H9 (cell line): ENCODE results near the gene SLC25A26. TPM values are rescaled to one million over a fixed set of nuclear protein-coding genes. Genes with fewer than 3 reads are reported as not detected.

Experiments
- DNase-seq: peaks from one replicate; pipeline ENCODE4 v3.0.0-alpha.2; 2017
- H2AFZ ChIP-seq: one replicate; pipeline ENCODE4 v1.6.1; 2013; ENCODE audit warnings: mild to moderate bottlenecking, low read length, control low read depth, moderate library complexity
- H2AK5ac ChIP-seq: 2 replicates; pipeline ENCODE4 v1.6.1; 2013; ENCODE audit warnings: low read length, control low read depth, mixed read lengths; ENCODE audit not compliant: insufficient read length
- H2BK120ac ChIP-seq: one replicate; pipeline ENCODE4 v1.6.1; 2013; ENCODE audit warnings: low read depth, mild to moderate bottlenecking, low read length, control low read depth, inconsistent platforms; ENCODE audit not compliant: poor library complexity, severe bottlenecking
- H2BK12ac ChIP-seq: 2 replicates; pipeline ENCODE4 v1.6.1; 2013; ENCODE audit warnings: low read length, control low read depth, mixed read lengths, low read depth; ENCODE audit not compliant: insufficient read length
- H2BK15ac ChIP-seq: 2 replicates; pipeline ENCODE4 v1.6.1; 2013; ENCODE audit warnings: low read depth, low read length, control low read depth
- H2BK20ac ChIP-seq: one replicate; pipeline ENCODE4 v1.6.1; 2013; ENCODE audit warnings: low read depth, mild to moderate bottlenecking, low read length, control low read depth, inconsistent platforms; ENCODE audit not compliant: poor library complexity, severe bottlenecking
- H2BK5ac ChIP-seq: 2 replicates; pipeline ENCODE4 v1.6.1; 2013; ENCODE audit warnings: low read length, control low read depth, mixed read lengths; ENCODE audit not compliant: insufficient read length
- H3K14ac ChIP-seq: 2 replicates; pipeline ENCODE4 v1.6.1; 2013; ENCODE audit warnings: low read length, control low read depth; ENCODE audit not compliant: insufficient read depth
- H3K18ac ChIP-seq: 2 replicates; pipeline ENCODE4 v1.6.1; 2013; ENCODE audit warnings: low read depth, mild to moderate bottlenecking, mixed read lengths, low read length, control low read depth; ENCODE audit not compliant: insufficient read length
- H3K23ac ChIP-seq: 2 replicates; pipeline ENCODE4 v1.6.1; 2013; ENCODE audit warnings: low read length, control low read depth, mixed read lengths, low read depth; ENCODE audit not compliant: insufficient read length
- H3K23me2 ChIP-seq: 2 replicates; pipeline ENCODE4 v1.6.1; 2013; ENCODE audit warnings: low read depth, mild to moderate bottlenecking, mixed read lengths, low read length, control low read depth; ENCODE audit not compliant: insufficient read length, poor library complexity, severe bottlenecking
- H3K27ac ChIP-seq: 2 replicates; pipeline ENCODE4 v1.5.1; 2013; ENCODE audit warnings: low read length, control low read depth, mixed read lengths, low read depth; ENCODE audit not compliant: insufficient read length
- H3K27me3 ChIP-seq: 2 replicates; pipeline ENCODE4 v1.6.1; 2013; ENCODE audit warnings: low read length, control low read depth, inconsistent platforms; ENCODE audit not compliant: insufficient read depth
- H3K4ac ChIP-seq: 2 replicates; pipeline ENCODE4 v1.6.1; 2013; ENCODE audit warnings: low read depth, mild to moderate bottlenecking, control low read depth, inconsistent platforms, low read length, moderate library complexity
- H3K4me1 ChIP-seq: 2 replicates; pipeline ENCODE4 v1.6.1; 2013; ENCODE audit warnings: low read length, control low read depth, inconsistent platforms; ENCODE audit not compliant: insufficient read depth
- H3K4me2 ChIP-seq: 2 replicates; pipeline ENCODE4 v1.6.1; 2013; ENCODE audit warnings: low read length, control low read depth, mixed read lengths; ENCODE audit not compliant: insufficient read length, insufficient read depth
- H3K56ac ChIP-seq: 2 replicates; pipeline ENCODE4 v1.6.1; 2013; ENCODE audit warnings: low read depth, mild to moderate bottlenecking, mixed read lengths, low read length, control low read depth; ENCODE audit not compliant: insufficient read length
- H3K79me1 ChIP-seq: 2 replicates; pipeline ENCODE4 v1.6.1; 2013; ENCODE audit warnings: low read depth, mild to moderate bottlenecking, moderate library complexity, low read length, control low read depth, inconsistent platforms; ENCODE audit not compliant: insufficient read depth, poor library complexity, severe bottlenecking
- H3K79me2 ChIP-seq: 2 replicates; pipeline ENCODE4 v1.6.1; 2013; ENCODE audit warnings: low read length, control low read depth, inconsistent platforms; ENCODE audit not compliant: insufficient read depth
- H3K9ac ChIP-seq: 2 replicates; pipeline ENCODE4 v1.6.1; 2013; ENCODE audit warnings: low read length, control low read depth, mixed read lengths; ENCODE audit not compliant: insufficient read length; ENCODE audit errors: extremely low read depth
- H3K9me3 ChIP-seq: one replicate; pipeline ENCODE4 v1.6.1; 2013; ENCODE audit warnings: low read depth, low read length, inconsistent platforms; ENCODE audit not compliant: control insufficient read depth
- H3T11ph ChIP-seq: one replicate; pipeline ENCODE4 v1.6.1; 2013; ENCODE audit warnings: mild to moderate bottlenecking, low read length, control low read depth, inconsistent platforms
- H4K20me1 ChIP-seq: one replicate; pipeline ENCODE4 v1.6.1; 2013; ENCODE audit not compliant: control insufficient read depth, insufficient read length, insufficient read depth
- H4K5ac ChIP-seq: 2 replicates; pipeline ENCODE4 v1.6.1; 2013; ENCODE audit warnings: low read depth, mild to moderate bottlenecking, mixed read lengths, low read length, control low read depth; ENCODE audit not compliant: insufficient read length
- H4K8ac ChIP-seq: replicated peaks from 2 replicates; pipeline ENCODE4 v1.6.1; 2013; ENCODE audit warnings: low read length, control low read depth, mixed read lengths, low read depth; ENCODE audit not compliant: insufficient read length
- H4K91ac ChIP-seq: 2 replicates; pipeline ENCODE4 v1.6.1; 2013; ENCODE audit warnings: low read depth, mild to moderate bottlenecking, moderate library complexity, mixed read lengths, low read length, control low read depth; ENCODE audit not compliant: insufficient read length
- H3K27ac Mint-ChIP-seq, 3 experiments: 2 replicates in 2 of 3; 3 replicates in 1 of 3; pipeline ENCODE4 v1.8.0; 2020 to 2021; ENCODE audit warnings: mixed read lengths in 3 of 3, mild to moderate bottlenecking in 1 of 3, moderate library complexity in 1 of 3
- H3K27me3 Mint-ChIP-seq: 2 replicates; pipeline ENCODE4 v1.8.0; 2021; ENCODE audit warnings: low read depth, mild to moderate bottlenecking, moderate library complexity, mixed read lengths
- H3K36me3 Mint-ChIP-seq, 3 experiments: 2 replicates in 2 of 3; 3 replicates in 1 of 3; pipeline ENCODE4 v1.8.0; 2020 to 2021; ENCODE audit warnings: low read depth in 3 of 3, mixed read lengths in 3 of 3; ENCODE audit not compliant: insufficient read depth in 1 of 3
- H3K4me1 Mint-ChIP-seq, 2 experiments: 2 replicates each; pipeline ENCODE4 v1.8.0; 2020; ENCODE audit warnings: mixed read lengths in 2 of 2
- H3K4me3 Mint-ChIP-seq, 2 experiments: 2 replicates in 1 of 2; 3 replicates in 1 of 2; pipeline ENCODE4 v1.8.0; 2020 to 2021; ENCODE audit warnings: mild to moderate bottlenecking in 2 of 2, mixed read lengths in 2 of 2, moderate library complexity in 1 of 2
- H3K9me3 Mint-ChIP-seq, 2 experiments: 2 replicates in 1 of 2; 3 replicates in 1 of 2; pipeline ENCODE4 v1.8.0; 2020; ENCODE audit warnings: mild to moderate bottlenecking in 2 of 2, mixed read lengths in 2 of 2, moderate library complexity in 1 of 2
- WGBS: extraction: QIAGEN DNeasy Blood & Tissue Kit; methylation state at CpG from one replicate; pipeline ENCODE4 v1.1.7; 2013; ENCODE audit warnings: missing lambda C conversion rate, low lambda C conversion rate, mixed read lengths; ENCODE audit not compliant: insufficient read length; ENCODE audit errors: extremely low coverage; 5-methylcytosine and 5-hydroxymethylcytosine counted together
- total RNA-seq: library from RNA; stranded (reverse); gene quantifications from 2 replicates; pipeline ENCODE4 v1.2.1, GENCODE V29; 2021
- TF ChIP-seq, protein P1 (sequence below): fragments of 200-600 bp; sonication (generic); conservative IDR thresholded peaks from 3 replicates; pipeline ENCODE4 v1.8.0; 2021; ENCODE audit warnings: antibody characterized with exemption, mild to moderate bottlenecking

The SLC25A26 gene
- total RNA-seq, 1 experiment from 2014 or later: 30.2 TPM

DNA sequence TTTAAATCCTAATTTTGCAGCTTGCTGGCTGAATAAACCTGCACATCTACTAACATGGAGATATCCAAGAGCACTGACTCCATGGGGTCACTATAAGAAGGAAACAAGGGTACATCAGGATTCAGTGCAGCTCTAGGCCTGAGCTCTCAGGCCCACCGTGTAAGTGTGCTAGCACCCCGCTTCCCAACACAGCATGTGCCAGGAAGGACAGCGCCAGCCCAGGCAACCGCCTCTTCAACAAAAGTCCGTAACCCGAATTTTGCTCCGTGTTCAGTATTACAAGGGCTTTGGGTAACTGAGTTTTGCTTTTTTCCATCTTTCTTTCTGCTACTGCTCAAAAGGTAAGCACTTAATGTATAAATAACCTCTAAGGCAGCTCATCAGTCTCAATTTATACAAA lies 190.2 kb downstream of the SLC25A26 start:
- no peaks in the 10 kb centered on the region for H3K79me1 ChIP-seq
- no peak overlapping the region for H3K4ac ChIP-seq
- H2AK5ac ChIP-seq: no peak overlapping the region
- no peak overlapping the region for H2BK5ac ChIP-seq
- H3K4me3 Mint-ChIP-seq: no peak overlapping the region
- H3K18ac ChIP-seq: no peak overlapping the region
- no peak overlapping the region for H3K27ac ChIP-seq
- no peak overlapping the region for H3K23ac ChIP-seq
- no peaks in the 10 kb centered on the region for H3K27me3 Mint-ChIP-seq
- H3K36me3 Mint-ChIP-seq: peaks cover 69 to 98% (median 87%) of the 10 kb centered on the region in 3 experiments
- WGBS: no CpG with 5 or more reads among the region's 7 CpGs
- H3K4me2 ChIP-seq: no peak overlapping the region
- no peak overlapping the region for H2BK15ac ChIP-seq
- H2BK20ac ChIP-seq: no peak overlapping the region
- no peak overlapping the region for H3K9ac ChIP-seq
- H4K91ac ChIP-seq: no peak overlapping the region
- no peaks in the 10 kb centered on the region for H3K27me3 ChIP-seq
- H4K20me1 ChIP-seq: no peaks in the 10 kb centered on the region
- H2BK120ac ChIP-seq: no peak overlapping the region
- no peak overlapping the region for H3K14ac ChIP-seq
- H3K27ac Mint-ChIP-seq: peak overlapping the region in 2 of 3 experiments; percentile 73 to 78; a peak in 4 of 7 replicates
- TF ChIP-seq, protein P1, sequence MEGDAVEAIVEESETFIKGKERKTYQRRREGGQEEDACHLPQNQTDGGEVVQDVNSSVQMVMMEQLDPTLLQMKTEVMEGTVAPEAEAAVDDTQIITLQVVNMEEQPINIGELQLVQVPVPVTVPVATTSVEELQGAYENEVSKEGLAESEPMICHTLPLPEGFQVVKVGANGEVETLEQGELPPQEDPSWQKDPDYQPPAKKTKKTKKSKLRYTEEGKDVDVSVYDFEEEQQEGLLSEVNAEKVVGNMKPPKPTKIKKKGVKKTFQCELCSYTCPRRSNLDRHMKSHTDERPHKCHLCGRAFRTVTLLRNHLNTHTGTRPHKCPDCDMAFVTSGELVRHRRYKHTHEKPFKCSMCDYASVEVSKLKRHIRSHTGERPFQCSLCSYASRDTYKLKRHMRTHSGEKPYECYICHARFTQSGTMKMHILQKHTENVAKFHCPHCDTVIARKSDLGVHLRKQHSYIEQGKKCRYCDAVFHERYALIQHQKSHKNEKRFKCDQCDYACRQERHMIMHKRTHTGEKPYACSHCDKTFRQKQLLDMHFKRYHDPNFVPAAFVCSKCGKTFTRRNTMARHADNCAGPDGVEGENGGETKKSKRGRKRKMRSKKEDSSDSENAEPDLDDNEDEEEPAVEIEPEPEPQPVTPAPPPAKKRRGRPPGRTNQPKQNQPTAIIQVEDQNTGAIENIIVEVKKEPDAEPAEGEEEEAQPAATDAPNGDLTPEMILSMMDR: no peak
- H3K9me3 Mint-ChIP-seq: no peaks in the 10 kb centered on the region
- H3K4me1 ChIP-seq: no peaks in the 10 kb centered on the region; the same call in 1 of the 2 replicates
- H3K23me2 ChIP-seq: no peaks in the 10 kb centered on the region
- H4K5ac ChIP-seq: no peak overlapping the region
- no peak for DNase-seq
- H2BK12ac ChIP-seq: no peak overlapping the region
- H3T11ph ChIP-seq: no peak overlapping the region
- no peak overlapping the region for H2AFZ ChIP-seq
- H3K9me3 ChIP-seq: no peaks in the 10 kb centered on the region
- no peak overlapping the region for H3K56ac ChIP-seq
- H4K8ac ChIP-seq: no peak overlapping the region
- H3K79me2 ChIP-seq: no peaks in the 10 kb centered on the region; the same call in 1 of the 2 replicates
- peaks cover 36 to 38% of the 10 kb centered on the region in 2 experiments for H3K4me1 Mint-ChIP-seq
